DOHH2 (cell line): ENCODE data around the gene PRRT1.

Source experiments
- CTCF ChIP-seq: fragments of 200-600 bp; sonication (generic); IDR thresholded peaks from one replicate; pipeline ENCODE4 v1.5.1; 2014; ENCODE audit warnings: antibody characterized with exemption, mild to moderate bottlenecking, low read depth, low read length; ENCODE audit not compliant: poor library complexity, severe bottlenecking
- EZH2phosphoT487 ChIP-seq: fragments of 200-600 bp; sonication (generic); IDR thresholded peaks from 2 replicates; pipeline ENCODE4 v1.6.1; 2017; ENCODE audit warnings: borderline replicate concordance, mild to moderate bottlenecking, antibody characterized with exemption, low read length, moderate library complexity, mixed read lengths

DNA sequence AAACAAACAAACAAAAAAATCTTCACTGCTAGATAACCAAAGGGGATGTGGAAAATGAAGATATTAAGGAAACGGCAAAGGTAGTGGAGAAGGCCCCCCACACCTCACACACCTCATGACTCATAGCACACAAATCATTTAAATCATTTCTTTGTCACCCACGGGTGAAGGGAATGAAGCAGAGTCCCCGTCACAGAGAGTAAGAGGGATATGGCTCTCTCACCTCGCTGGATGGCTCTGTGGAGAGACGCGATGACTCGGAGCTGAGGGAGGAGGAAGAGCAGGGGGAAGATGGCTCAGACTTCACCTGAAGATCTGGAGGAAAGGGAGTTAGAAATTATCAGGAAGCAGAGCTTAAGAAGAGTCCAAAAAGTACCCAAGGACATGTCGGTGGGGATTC, 24.9 kb downstream of the PRRT1 start:
- no peak for TF ChIP-seq CTCF
- no peak for TF ChIP-seq EZH2phosphoT487
